WI38 (cell line): ENCODE results near the gene ZNF710.
"Not testable (repeated sequence)": the region's sequence is repeated elsewhere in the genome, so short reads cannot be mapped to it uniquely, and the experiment has no call there.

Experiments used
- H3K4me3 ChIP-seq: 2 replicates; pipeline ENCODE4 v1.5.1; 2011; ENCODE audit warnings: low read depth, mild to moderate bottlenecking, control low read depth, low read length
- CTCF ChIP-seq: IDR thresholded peaks from 2 replicates; pipeline ENCODE4 v1.5.1; 2012; ENCODE audit warnings: low read depth, mild to moderate bottlenecking, control low read depth, low read length

ZNF710 gene

GRCh38 chr15:90062973-90063769, 62.0 kb downstream of the ZNF710 start:
- no peak overlapping the region for H3K4me3 ChIP-seq
- TF ChIP-seq CTCF, result no peak

GRCh38 chr15:90063770-90064247, 62.7 kb downstream of the ZNF710 start:
- TF ChIP-seq CTCF, result no peak
- H3K4me3 ChIP-seq, result no peak overlapping the region

DNA sequence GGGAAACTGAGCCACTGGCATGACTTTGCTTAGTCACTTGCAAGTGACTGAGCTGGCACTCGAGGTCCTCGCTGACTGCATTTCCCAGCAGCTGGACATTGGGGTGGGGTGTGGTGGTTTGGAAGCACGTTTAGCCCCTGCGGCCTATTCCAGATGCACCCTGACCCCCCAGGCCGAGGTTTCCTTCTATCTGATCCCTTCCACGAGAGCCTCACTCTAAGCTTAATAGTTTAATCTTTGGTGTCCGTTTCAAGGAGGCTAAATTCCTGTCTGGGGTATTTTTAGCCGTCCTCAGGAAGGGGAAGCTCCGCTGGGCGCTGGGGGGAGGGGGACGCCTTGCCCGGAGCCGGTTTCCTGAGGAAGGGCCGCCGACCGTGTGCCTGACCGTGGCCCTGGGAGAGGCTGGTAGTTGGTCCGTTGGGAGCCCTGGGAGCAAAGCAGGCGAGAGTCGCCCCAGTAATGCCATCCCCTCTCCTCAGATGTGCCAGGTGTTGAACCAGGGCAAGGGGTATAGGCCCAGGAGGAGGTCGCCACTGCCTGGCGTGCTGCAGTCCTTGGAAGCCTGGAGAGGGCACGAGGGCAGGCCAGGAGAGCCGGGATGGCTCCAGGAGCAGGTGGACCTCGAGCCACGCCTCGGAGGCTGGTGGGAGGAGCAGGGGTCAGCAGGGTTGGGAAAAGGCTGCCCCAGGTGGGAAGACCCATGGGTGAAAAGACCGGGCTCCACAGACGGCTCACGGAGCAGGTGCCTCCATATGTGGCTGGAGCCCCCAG, 64.0 kb downstream of the ZNF710 start:
- no peak for TF ChIP-seq CTCF
- no peak overlapping the region for H3K4me3 ChIP-seq

GRCh38 chr15:90065682-90066049, 64.5 kb downstream of the ZNF710 start:
- H3K4me3 ChIP-seq, result no peak overlapping the region
- TF ChIP-seq CTCF, result no peak

GRCh38 chr15:90067181-90067952, 66.2 kb downstream of the ZNF710 start:
- no peak overlapping the region for H3K4me3 ChIP-seq
- no peak for TF ChIP-seq CTCF

GRCh38 chr15:90067953-90068606, 67.0 kb downstream of the ZNF710 start:
- H3K4me3 ChIP-seq, result no peak overlapping the region
- TF ChIP-seq CTCF, result no peak

DNA sequence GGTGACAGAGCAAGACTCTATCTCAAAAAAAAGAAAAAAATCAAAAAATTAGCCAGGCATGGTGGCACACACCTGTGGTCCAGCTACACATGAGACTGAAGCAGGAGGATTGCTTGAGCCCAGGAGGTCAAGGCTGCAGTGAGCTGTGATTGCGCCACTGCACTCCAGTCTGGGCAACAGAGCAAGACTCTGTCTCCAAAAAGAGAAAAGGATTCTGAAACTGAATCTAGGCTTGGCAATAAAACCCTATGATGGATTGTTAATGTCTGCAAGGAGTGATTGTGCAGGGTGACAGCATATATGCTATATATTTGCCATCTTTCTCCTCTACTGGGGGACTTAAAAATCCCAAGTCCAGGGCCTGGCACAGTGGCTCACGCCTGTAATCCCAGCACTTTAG, 69.5 kb downstream of the ZNF710 start:
- H3K4me3 ChIP-seq, result not testable (repeated sequence)
